ENCODE data around the gene LBH.

The LBH gene

DNA sequence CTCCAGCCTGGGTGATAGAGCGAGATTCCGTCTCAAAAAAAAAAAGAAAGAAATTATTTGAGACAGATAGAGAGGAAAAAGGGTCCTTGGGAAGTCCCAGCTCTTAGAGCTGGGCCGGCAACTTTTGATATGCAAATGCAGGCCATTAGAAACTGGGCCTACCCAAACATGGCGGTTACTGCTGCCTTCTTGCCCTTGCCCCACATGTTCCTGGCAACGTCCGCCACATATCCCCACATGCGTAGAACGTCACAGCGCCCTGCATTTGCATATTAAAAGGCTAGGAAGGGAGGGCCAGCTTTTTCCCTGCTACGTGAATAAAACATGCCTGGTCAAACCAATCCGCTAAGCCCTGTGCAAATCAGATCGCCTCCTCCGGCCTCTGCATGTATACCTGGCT is 40.7 kb upstream of the LBH start:
- H3K4me1 ChIP-seq (ENCODE audit: low read length), result peaks cover 12% of the 10 kb centered on the region
- H3K9me3 ChIP-seq (ENCODE audit: insufficient read depth, low read length), result no peaks in the 10 kb centered on the region
- H4K20me1 ChIP-seq (ENCODE audit: insufficient read depth, low read length), result no peaks in the 10 kb centered on the region
- H3K27ac ChIP-seq (ENCODE audit: low read length), result no peak overlapping the region
- H3K36me3 ChIP-seq (replicated peaks; ENCODE audit: low read depth, low read length), result no peaks in the 10 kb centered on the region
- H2AFZ ChIP-seq (ENCODE audit: low read depth, low read length), result no peak overlapping the region
- no peak overlapping the region for H3K4me3 ChIP-seq (ENCODE audit: low read length)
- TF ChIP-seq EZH2phosphoT487 (IDR thresholded peaks at IDR 0.05; ENCODE audit: low read depth), result no peak
- TF ChIP-seq CTCF (IDR thresholded peaks at IDR 0.05; ENCODE audit: low read depth, low read length), result no peak
- no peak overlapping the region for H3K9ac ChIP-seq (ENCODE audit: low read length)
- no peaks in the 10 kb centered on the region for H3K79me2 ChIP-seq (ENCODE audit: low read length)
- peaks cover 13% of the 10 kb centered on the region; the same call in 1 of the 2 replicates for H3K27me3 ChIP-seq (ENCODE audit: low read depth, low read length)
- H3K4me2 ChIP-seq (ENCODE audit: low read length), result no peak overlapping the region

- peaks cover 10% of the 10 kb centered on the region; the same call in 1 of the 2 replicates for H3K27me3 ChIP-seq (ENCODE audit: low read depth, low read length)
- H3K4me1 ChIP-seq (ENCODE audit: low read length), result peaks cover 14% of the 10 kb centered on the region
- H3K4me3 ChIP-seq (ENCODE audit: low read length), result no peak overlapping the region
- H3K79me2 ChIP-seq (ENCODE audit: low read length), result no peaks in the 10 kb centered on the region
- H2AFZ ChIP-seq (ENCODE audit: low read depth, low read length), result no peak overlapping the region
- H3K9ac ChIP-seq (ENCODE audit: low read length), result no peak overlapping the region
- H3K36me3 ChIP-seq (replicated peaks; ENCODE audit: low read depth, low read length), result no peaks in the 10 kb centered on the region
- TF ChIP-seq EZH2phosphoT487 (IDR thresholded peaks at IDR 0.05; ENCODE audit: low read depth) (no peak), CTCF (IDR thresholded peaks at IDR 0.05; ENCODE audit: low read depth, low read length) (no peak)
- no peaks in the 10 kb centered on the region for H3K9me3 ChIP-seq (ENCODE audit: insufficient read depth, low read length)
- H3K27ac ChIP-seq (ENCODE audit: low read length), result no peak overlapping the region
- H3K4me2 ChIP-seq (ENCODE audit: low read length), result no peak overlapping the region
- H4K20me1 ChIP-seq (ENCODE audit: insufficient read depth, low read length), result no peaks in the 10 kb centered on the region
Observed at GRCh38 chr2:30191107-30191506, 40.2 kb upstream of the LBH start.

- H2AFZ ChIP-seq (ENCODE audit: low read depth, low read length), result no peak overlapping the region
- no peaks in the 10 kb centered on the region for H3K9me3 ChIP-seq (ENCODE audit: insufficient read depth, low read length)
- H3K27ac ChIP-seq (ENCODE audit: low read length), result no peak overlapping the region
- no peaks in the 10 kb centered on the region for H3K36me3 ChIP-seq (replicated peaks; ENCODE audit: low read depth, low read length)
- H3K79me2 ChIP-seq (ENCODE audit: low read length), result no peaks in the 10 kb centered on the region
- no peak overlapping the region for H3K4me2 ChIP-seq (ENCODE audit: low read length)
- H3K4me1 ChIP-seq (ENCODE audit: low read length), result peaks cover 18% of the 10 kb centered on the region
- TF ChIP-seq CTCF (IDR thresholded peaks at IDR 0.05; ENCODE audit: low read depth, low read length) (no peak), EZH2phosphoT487 (IDR thresholded peaks at IDR 0.05; ENCODE audit: low read depth) (no peak)
- peaks cover 10% of the 10 kb centered on the region; the same call in 1 of the 2 replicates for H3K27me3 ChIP-seq (ENCODE audit: low read depth, low read length)
- no peak overlapping the region for H3K9ac ChIP-seq (ENCODE audit: low read length)
- H4K20me1 ChIP-seq (ENCODE audit: insufficient read depth, low read length), result no peaks in the 10 kb centered on the region
- no peak overlapping the region for H3K4me3 ChIP-seq (ENCODE audit: low read length)
Observed at GRCh38 chr2:30191819-30192271, 39.5 kb upstream of the LBH start.

DNA sequence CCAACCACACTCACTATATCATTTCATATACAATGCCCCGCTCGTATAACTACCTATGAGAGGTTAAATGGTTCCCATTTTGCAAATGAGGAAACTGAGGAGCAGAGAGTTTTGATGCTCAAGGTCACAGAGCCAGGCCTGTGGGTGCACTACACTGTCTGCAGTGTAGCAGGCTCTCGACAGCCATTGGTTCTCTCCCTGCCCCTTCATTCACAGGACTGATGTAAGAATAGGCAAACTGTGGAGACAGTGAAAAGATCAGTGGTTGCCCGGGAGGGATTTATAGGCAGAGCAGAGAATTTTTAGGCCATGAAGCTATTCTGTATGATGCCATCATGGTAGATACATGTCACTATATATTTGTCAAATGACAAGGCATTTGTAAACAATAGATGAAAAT is 39.0 kb upstream of the LBH start:
- Histone ChIP-seq H2AFZ (ENCODE audit: low read depth, low read length) (no peak overlapping the region), H3K9me3 (ENCODE audit: insufficient read depth, low read length) (no peaks in the 10 kb centered on the region), H4K20me1 (ENCODE audit: insufficient read depth, low read length) (no peaks in the 10 kb centered on the region), H3K79me2 (ENCODE audit: low read length) (no peaks in the 10 kb centered on the region), H3K27me3 (ENCODE audit: low read depth, low read length) (peaks cover 10% of the 10 kb centered on the region; the same call in 1 of the 2 replicates), H3K9ac (ENCODE audit: low read length) (no peak overlapping the region), H3K36me3 (replicated peaks; ENCODE audit: low read depth, low read length) (no peaks in the 10 kb centered on the region), H3K4me3 (ENCODE audit: low read length) (no peak overlapping the region), H3K4me2 (ENCODE audit: low read length) (no peak overlapping the region), H3K27ac (ENCODE audit: low read length) (no peak overlapping the region), H3K4me1 (ENCODE audit: low read length) (peaks cover 18% of the 10 kb centered on the region)
- no peak for TF ChIP-seq CTCF (IDR thresholded peaks at IDR 0.05; ENCODE audit: low read depth, low read length)
- TF ChIP-seq EZH2phosphoT487 (IDR thresholded peaks at IDR 0.05; ENCODE audit: low read depth), result no peak

All from OCI-LY3 (cell line).